ENCODE data around the gene LANCL2. TPM values are rescaled to one million over a fixed set of nuclear protein-coding genes. Genes with fewer than 3 reads are reported as not detected.

Gene LANCL2
- total and polyA plus RNA-seq, 10 donors, result 4.7 to 13.5 (median 9.6) TPM

GRCh38 chr7:55457801-55458200 is 92.7 kb downstream of the LANCL2 start:
- no peak for DNase-seq
- WGBS, 5 donors, result 90 to 100% (median 95%) methylated on average over 1 of the region's 1 CpG
- Histone ChIP-seq H3K36me3 (peaks cover 0 to 9% (median 0%) of the 10 kb centered on the region in 6 donors), H3K9me3 (peaks cover 0 to 66% (median 54%) of the 10 kb centered on the region in 8 donors), H3K4me1 (peaks cover 0 to 3% (median 0%) of the 10 kb centered on the region in 6 donors), H3K4me3 (no peak overlapping the region), H3K27ac (no peak overlapping the region), H3K27me3 (replicated peaks in 1 of 7) (no peaks in the 10 kb centered on the region)
- intact Hi-C loops (cut with DNase I; ENCODE audit: low total_unique reads), result no loop called here
- TF ChIP-seq POLR2A (IDR thresholded peaks at IDR 0.05) (no peak), POLR2AphosphoS5 (IDR thresholded peaks at IDR 0.05) (no peak), CTCF (IDR thresholded peaks at IDR 0.05 in 8 of 11, conservative IDR thresholded peaks at IDR 0.05 in 3 of 11) (no peak)

- Histone ChIP-seq H3K27me3 (replicated peaks in 1 of 7) (no peaks in the 10 kb centered on the region), H3K4me3 (no peak overlapping the region), H3K27ac (no peak overlapping the region), H3K9me3 (peaks cover 0 to 66% (median 54%) of the 10 kb centered on the region in 8 donors), H3K36me3 (peaks cover 0 to 4% (median 0%) of the 10 kb centered on the region in 6 donors), H3K4me1 (peaks cover 0 to 3% (median 0%) of the 10 kb centered on the region in 6 donors)
- no peak for DNase-seq
- TF ChIP-seq POLR2AphosphoS5 (IDR thresholded peaks at IDR 0.05) (no peak), CTCF (IDR thresholded peaks at IDR 0.05 in 8 of 11, conservative IDR thresholded peaks at IDR 0.05 in 3 of 11) (no peak), POLR2A (IDR thresholded peaks at IDR 0.05) (no peak)
- intact Hi-C loops (cut with DNase I; ENCODE audit: low total_unique reads), result no loop called here
- WGBS, 5 donors, result 68 to 85% (median 76%) methylated on average over 1 of the region's 1 CpG
These were observed 93.2 kb downstream of the LANCL2 start for GRCh38 chr7:55458351-55458750.

- WGBS, 5 donors, result 89 to 100% (median 98%) methylated on average over 1 to 4 of the region's 4 CpGs
These were observed 98.6 kb downstream of the LANCL2 start for GRCh38 chr7:55463686-55464262.

GRCh38 chr7:55464422-55464821 is 99.3 kb downstream of the LANCL2 start:
- DNase-seq, result no peak
- 90 to 100% (median 98%) methylated on average over 2 of the region's 2 CpGs for WGBS, 5 donors
- H3K9me3 ChIP-seq, result peaks cover 0 to 29% (median 19%) of the 10 kb centered on the region in 8 donors
- H3K27ac ChIP-seq, result no peak overlapping the region
- intact Hi-C loops (cut with DNase I; ENCODE audit: low total_unique reads), result no loop called here
- H3K36me3 ChIP-seq, result peaks cover 0 to 63% (median 30%) of the 10 kb centered on the region in 6 donors
- TF ChIP-seq CTCF (IDR thresholded peaks at IDR 0.05 in 8 of 11, conservative IDR thresholded peaks at IDR 0.05 in 3 of 11) (no peak), POLR2AphosphoS5 (IDR thresholded peaks at IDR 0.05) (no peak), POLR2A (IDR thresholded peaks at IDR 0.05) (no peak)
- peaks cover 0 to 11% (median under 1%) of the 10 kb centered on the region in 6 donors for H3K4me1 ChIP-seq
- H3K27me3 ChIP-seq (replicated peaks in 1 of 7), result no peaks in the 10 kb centered on the region
- no peak overlapping the region for H3K4me3 ChIP-seq

More at GRCh38 chr7:55463686-55464262, 98.6 kb downstream of the LANCL2 start:
- Histone ChIP-seq H3K27ac (no peak overlapping the region), H3K4me1 (peaks cover 0 to 5% (median 0%) of the 10 kb centered on the region in 6 donors), H3K9me3 (peaks cover 0 to 35% (median 25%) of the 10 kb centered on the region in 8 donors), H3K36me3 (peaks cover 0 to 57% (median 30%) of the 10 kb centered on the region in 6 donors), H3K4me3 (no peak overlapping the region), H3K27me3 (replicated peaks in 1 of 7) (no peaks in the 10 kb centered on the region)
- DNase-seq, result no peak
- TF ChIP-seq POLR2AphosphoS5 (IDR thresholded peaks at IDR 0.05) (peak in 1 of 3 donors; percentile 9), POLR2A (IDR thresholded peaks at IDR 0.05) (no peak)
- intact Hi-C loops (cut with DNase I; ENCODE audit: low total_unique reads), result no loop called here
